Fibroblast of skin of right biceps (primary cell): ENCODE measurements around the gene SH3PXD2B.
"Not testable (repeated sequence)": the region's sequence is repeated elsewhere in the genome, so short reads cannot be mapped to it uniquely, and the experiment has no call there.

Experiments used
- DNase-seq: peaks from one replicate; pipeline ENCODE4 v3.0.0-alpha.2; 2013

SH3PXD2B gene

GRCh38 chr5:172396994-172397393, 57.3 kb downstream of the SH3PXD2B start:
- DNase-seq, result not testable (repeated sequence)

DNA sequence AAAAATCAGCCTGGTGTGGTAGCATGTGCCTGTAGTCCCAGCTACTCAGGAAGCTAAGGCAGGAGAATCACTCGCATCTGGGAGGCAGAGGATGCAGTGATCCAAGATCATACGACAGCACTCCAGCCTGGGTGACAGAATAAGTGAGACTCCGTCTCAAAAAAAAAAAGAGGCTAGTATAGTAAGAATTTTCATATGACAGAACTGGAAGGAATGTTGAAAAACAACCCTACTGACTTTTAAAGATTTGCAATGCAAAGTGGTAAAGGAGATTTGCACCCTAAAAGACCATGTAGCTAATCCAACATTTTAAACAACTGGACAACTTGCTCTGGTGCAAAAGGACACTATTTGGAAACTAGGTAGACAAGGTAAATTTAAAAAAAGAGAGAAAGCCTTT, 58.1 kb downstream of the SH3PXD2B start:
- DNase-seq, result no peak

DNA sequence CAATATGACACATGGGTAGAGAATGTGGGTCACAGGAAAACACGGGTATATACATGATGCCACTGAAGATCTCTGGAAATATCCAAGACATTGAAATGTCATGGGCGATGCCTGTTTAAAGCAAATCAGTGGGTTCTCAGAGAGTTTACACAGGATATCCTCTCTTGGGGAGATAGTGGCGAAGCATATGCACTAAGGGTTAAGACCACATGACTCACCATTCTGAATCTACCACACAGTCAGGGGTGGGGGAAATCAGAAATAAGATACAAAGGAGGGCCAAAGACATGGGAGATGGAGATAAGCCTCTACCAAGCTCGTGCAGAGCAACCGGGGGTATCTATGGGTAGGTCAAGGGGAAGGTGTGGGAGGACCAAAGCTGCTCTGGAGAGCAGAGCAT, 58.8 kb downstream of the SH3PXD2B start:
- no peak for DNase-seq

- DNase-seq, result no peak
These were observed 64.7 kb downstream of the SH3PXD2B start for GRCh38 chr5:172389578-172390112.

- DNase-seq, result no peak
These were observed 66.0 kb downstream of the SH3PXD2B start for GRCh38 chr5:172388246-172388733.

GRCh38 chr5:172385707-172386106, 68.6 kb downstream of the SH3PXD2B start:
- DNase-seq, result no peak

DNA sequence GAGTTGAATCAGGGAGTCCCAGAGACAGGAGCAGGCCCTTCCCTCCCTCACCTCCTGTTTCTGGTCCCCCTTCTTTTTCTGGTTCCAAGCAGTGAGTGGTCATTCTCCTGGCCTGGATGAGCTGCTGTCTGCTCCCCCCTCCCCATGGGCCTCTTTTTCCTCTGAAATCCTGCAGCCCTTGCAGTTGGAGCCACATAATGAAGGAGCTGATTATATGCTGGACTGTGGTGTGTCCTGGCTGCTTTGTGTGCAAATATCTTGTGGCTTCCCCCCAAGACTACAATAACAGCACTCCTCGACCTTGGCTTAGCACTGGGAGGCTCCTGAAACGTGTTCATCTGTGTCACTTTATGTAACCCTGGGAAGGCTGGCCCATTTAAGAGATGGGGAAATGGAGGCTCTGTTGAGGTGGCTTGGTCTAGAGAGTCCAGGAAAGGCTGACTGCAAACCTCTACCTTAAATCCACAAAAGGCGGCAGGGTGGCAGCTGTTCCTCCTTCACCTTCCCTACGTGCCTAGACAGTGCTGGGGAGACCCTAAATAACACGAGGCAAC, 69.2 kb downstream of the SH3PXD2B start:
- DNase-seq, result no peak

DNA sequence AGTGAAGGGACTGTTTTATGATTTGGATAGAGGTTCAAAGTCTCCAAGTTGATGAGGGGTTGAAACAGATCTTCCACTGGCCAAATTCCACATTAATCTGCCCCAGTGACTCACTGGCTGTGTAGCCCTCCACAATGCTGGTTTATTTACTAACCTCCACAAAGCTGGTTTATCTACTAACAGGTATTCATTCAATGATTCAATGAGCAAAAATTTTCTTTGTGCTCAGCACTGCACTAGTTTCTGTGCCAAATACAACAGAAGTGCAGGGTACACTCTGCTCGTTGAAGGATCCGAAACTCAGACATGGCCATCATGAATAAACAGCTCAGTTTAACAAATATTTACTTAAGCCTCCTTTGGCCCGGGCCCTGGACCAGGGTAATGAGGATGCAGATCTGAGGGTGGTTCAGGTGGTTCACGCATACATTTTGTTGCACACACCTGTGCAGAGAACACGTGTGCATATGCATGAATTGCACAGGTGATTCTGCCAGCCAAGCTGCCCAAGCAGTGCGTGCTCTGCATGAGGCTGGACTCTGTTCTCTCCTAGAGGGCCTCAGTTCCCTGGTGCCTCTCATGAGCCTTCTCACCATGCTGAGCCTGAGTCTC, 71.0 kb downstream of the SH3PXD2B start:
- peak; percentile 55 for DNase-seq

DNA sequence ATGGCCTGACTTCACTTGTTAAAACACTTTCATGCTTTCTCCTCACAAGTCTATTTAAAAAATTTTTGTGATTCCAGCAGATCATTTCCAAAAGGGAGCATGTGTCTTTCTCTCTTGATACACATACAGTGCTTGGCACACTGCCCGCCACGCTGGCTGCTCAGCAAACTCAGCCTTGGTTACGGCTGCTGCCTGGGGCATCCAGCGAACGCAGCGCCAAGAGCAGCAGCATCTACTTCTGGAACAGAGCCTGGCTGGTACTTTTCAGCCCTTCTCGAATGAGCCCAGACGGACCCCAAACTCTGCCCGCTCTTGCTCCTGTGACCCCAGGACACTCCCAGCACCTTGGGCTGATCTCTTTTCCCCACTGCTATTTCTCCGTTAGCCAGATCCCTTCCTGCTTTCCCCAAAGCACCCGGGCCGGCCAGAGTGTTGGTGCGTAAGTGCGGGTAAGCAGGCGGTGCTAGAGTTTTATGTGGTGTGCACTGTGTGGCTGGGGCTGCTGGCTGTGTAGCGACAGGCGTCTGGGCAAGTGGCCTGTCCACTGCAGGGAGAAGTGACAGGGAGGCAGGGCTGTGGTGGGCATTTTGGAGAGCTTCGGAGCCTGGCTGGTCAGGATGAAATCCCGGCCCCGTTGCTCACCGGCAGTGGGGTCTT, 73.2 kb downstream of the SH3PXD2B start:
- peak; percentile 34 for DNase-seq

DNA sequence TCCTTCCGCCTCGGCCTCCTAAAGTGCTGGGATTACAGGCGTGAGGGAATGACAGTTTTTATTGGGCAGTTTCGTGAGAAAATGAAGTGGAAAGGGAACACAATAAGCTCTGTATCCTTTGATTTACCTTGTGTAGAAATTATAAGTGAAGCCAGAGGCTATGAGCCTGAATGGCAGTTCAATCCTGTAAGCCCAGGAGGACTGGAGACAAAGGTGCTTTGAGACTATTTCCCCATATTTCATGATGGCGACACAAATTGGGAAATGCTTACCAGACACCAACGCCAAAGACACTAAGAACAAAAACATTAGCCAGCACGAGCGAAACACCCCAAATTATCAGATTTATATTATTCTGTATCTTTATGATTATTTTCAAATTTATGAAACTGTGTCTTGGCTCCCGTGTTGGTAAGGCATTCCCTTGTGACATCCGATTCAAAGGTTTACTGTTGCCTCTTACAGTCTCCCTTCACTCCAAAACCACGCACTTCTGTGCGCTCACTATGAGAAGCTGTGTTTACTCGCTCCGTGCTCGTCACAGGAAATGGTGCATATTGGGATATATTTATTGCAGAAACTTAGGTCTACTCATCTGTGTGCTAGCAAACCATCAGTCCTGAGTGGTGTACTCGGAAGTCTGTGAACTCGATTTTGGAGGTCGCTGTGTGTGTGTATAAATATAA, 73.9 kb downstream of the SH3PXD2B start:
- DNase-seq, result no peak

GRCh38 chr5:172379481-172379880, 74.8 kb downstream of the SH3PXD2B start:
- no peak for DNase-seq

DNA sequence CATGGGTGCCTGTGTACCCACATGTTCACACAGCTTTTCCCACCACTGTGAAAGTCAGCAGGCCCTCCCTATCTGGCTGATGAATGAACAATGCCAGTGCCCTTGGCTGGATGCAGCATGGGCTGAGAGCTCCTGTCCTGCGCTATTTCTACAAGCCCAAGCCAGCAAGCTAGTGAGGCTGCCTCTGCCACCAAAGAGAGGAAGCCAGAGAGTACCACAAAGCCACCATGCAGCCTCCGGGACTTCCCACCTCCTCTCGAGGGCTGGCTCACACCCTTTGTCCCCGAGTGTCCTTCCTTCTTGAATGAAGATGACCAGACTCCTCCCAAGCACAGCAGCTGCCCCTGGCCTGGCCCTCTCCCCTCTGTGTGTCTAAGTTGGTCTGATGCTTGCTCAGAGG, 76.5 kb downstream of the SH3PXD2B start:
- no peak for DNase-seq

DNA sequence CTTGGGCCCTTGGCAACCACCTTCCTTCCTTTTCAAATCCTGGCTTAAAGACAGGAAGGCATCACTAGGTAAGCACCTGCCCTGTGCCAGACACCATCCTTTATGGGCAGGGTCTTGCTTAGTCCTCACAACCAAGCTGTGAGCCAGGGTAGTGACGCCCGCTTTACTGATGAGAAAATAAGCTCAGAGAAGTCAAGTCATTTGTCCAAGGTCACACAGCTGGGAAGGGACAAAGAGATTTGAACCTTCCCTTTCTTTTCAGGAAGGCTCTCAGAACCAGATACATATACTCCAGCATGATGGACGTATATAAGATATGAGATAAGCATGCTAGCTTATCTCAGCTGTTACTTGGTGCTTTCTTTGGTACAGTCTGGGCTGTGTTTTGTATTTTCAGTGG, 76.9 kb downstream of the SH3PXD2B start:
- no peak for DNase-seq

GRCh38 chr5:172374783-172375182, 79.5 kb downstream of the SH3PXD2B start:
- no peak for DNase-seq

GRCh38 chr5:172373680-172374079, 80.6 kb downstream of the SH3PXD2B start:
- DNase-seq, result no peak

- no peak for DNase-seq
These were observed 82.6 kb downstream of the SH3PXD2B start for GRCh38 chr5:172371684-172372083.

- DNase-seq, result peak; percentile 44
These were observed 83.4 kb downstream of the SH3PXD2B start for GRCh38 chr5:172370648-172371545.

GRCh38 chr5:172370237-172370640, 84.1 kb downstream of the SH3PXD2B start:
- DNase-seq, result no peak

DNA sequence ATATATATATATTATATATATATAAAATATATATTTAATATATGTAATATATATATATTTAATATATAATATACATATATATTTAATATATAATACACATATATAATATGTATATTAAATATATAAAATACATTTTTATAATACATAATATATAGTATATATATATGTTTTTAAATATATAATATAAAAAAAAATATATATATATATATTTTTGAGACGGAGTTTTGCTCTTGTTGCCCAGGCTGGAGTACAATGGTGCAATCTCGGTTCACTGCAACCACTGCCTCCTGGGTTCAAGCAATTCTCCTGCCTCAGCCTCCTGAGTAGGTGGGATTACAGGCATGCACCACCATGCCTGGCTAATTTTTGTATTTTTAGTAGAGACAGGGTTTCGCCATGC, 85.6 kb downstream of the SH3PXD2B start:
- not testable (repeated sequence) for DNase-seq

- no peak for DNase-seq
These were observed 88.2 kb downstream of the SH3PXD2B start for GRCh38 chr5:172365948-172366608.

- DNase-seq, result no peak
These were observed 89.6 kb downstream of the SH3PXD2B start for GRCh38 chr5:172364773-172365172.

GRCh38 chr5:172362755-172363154, 91.6 kb downstream of the SH3PXD2B start:
- no peak for DNase-seq
